ENCODE results near the gene TGFA. TPM values are rescaled to one million over a fixed set of nuclear protein-coding genes. Genes with fewer than 3 reads are reported as not detected.

TGFA gene
- total RNA-seq, 1 donor from 2014 or later = 1.4 TPM

- H3K9me3 Mint-ChIP-seq = peaks cover 11% of the 10 kb centered on the region
- H3K27ac Mint-ChIP-seq (ENCODE audit: unreplicated experiment) = no peak overlapping the region
- no peak for DNase-seq (ENCODE audit: low read depth, low spot score)
- no peak for TF ChIP-seq CTCF (conservative IDR thresholded peaks at IDR 0.05)
- no peak overlapping the region for H3K4me3 Mint-ChIP-seq
- peaks cover 3% of the 10 kb centered on the region for H3K36me3 Mint-ChIP-seq (ENCODE audit: low read depth)
- peaks cover 2% of the 10 kb centered on the region for H3K27me3 Mint-ChIP-seq (ENCODE audit: low read depth)
- H3K4me1 Mint-ChIP-seq = peaks cover 5% of the 10 kb centered on the region
These were observed 15.8 kb downstream of the TGFA start for GRCh38 chr2:70537840-70538239.

GRCh38 chr2:70536517-70537055, 17.0 kb downstream of the TGFA start:
- no peak overlapping the region for H3K4me3 Mint-ChIP-seq
- peaks cover 13% of the 10 kb centered on the region for H3K4me1 Mint-ChIP-seq
- H3K27me3 Mint-ChIP-seq (ENCODE audit: low read depth) = peaks cover 2% of the 10 kb centered on the region
- TF ChIP-seq CTCF (conservative IDR thresholded peaks at IDR 0.05) = no peak
- H3K27ac Mint-ChIP-seq (ENCODE audit: unreplicated experiment) = no peak overlapping the region
- H3K36me3 Mint-ChIP-seq (ENCODE audit: low read depth) = peaks cover 3% of the 10 kb centered on the region
- peaks cover 12% of the 10 kb centered on the region for H3K9me3 Mint-ChIP-seq
- no peak for DNase-seq (ENCODE audit: low read depth, low spot score)

- H3K4me1 Mint-ChIP-seq = peaks cover 10% of the 10 kb centered on the region
- no peak overlapping the region for H3K4me3 Mint-ChIP-seq
- DNase-seq (ENCODE audit: low read depth, low spot score) = no peak
- TF ChIP-seq CTCF (conservative IDR thresholded peaks at IDR 0.05) = no peak
- H3K27me3 Mint-ChIP-seq (ENCODE audit: low read depth) = peaks cover 2% of the 10 kb centered on the region
- no peak overlapping the region for H3K27ac Mint-ChIP-seq (ENCODE audit: unreplicated experiment)
- peaks cover 13% of the 10 kb centered on the region for H3K9me3 Mint-ChIP-seq
- peaks cover 3% of the 10 kb centered on the region for H3K36me3 Mint-ChIP-seq (ENCODE audit: low read depth)
These were observed 18.1 kb downstream of the TGFA start for GRCh38 chr2:70535573-70535972.

- no peak overlapping the region for H3K27ac Mint-ChIP-seq (ENCODE audit: unreplicated experiment)
- peaks cover 11% of the 10 kb centered on the region for H3K9me3 Mint-ChIP-seq
- H3K27me3 Mint-ChIP-seq (ENCODE audit: low read depth) = no peaks in the 10 kb centered on the region
- peaks cover 3% of the 10 kb centered on the region for H3K36me3 Mint-ChIP-seq (ENCODE audit: low read depth)
- no peak for TF ChIP-seq CTCF (conservative IDR thresholded peaks at IDR 0.05)
- DNase-seq (ENCODE audit: low read depth, low spot score) = no peak
- H3K4me3 Mint-ChIP-seq = no peak overlapping the region
- H3K4me1 Mint-ChIP-seq = peaks cover 10% of the 10 kb centered on the region
These were observed 19.3 kb downstream of the TGFA start for GRCh38 chr2:70534183-70534836.

GRCh38 chr2:70532244-70532935, 21.2 kb downstream of the TGFA start:
- H3K4me1 Mint-ChIP-seq = peaks cover 10% of the 10 kb centered on the region
- no peak for TF ChIP-seq CTCF (conservative IDR thresholded peaks at IDR 0.05)
- H3K9me3 Mint-ChIP-seq = peaks cover 9% of the 10 kb centered on the region
- no peak overlapping the region for H3K4me3 Mint-ChIP-seq
- H3K36me3 Mint-ChIP-seq (ENCODE audit: low read depth) = peaks cover 3% of the 10 kb centered on the region
- H3K27me3 Mint-ChIP-seq (ENCODE audit: low read depth) = no peaks in the 10 kb centered on the region
- DNase-seq (ENCODE audit: low read depth, low spot score) = no peak
- no peak overlapping the region for H3K27ac Mint-ChIP-seq (ENCODE audit: unreplicated experiment)

Data from neural crest cell (in vitro differentiated cells).